ENCODE data around the gene PEX7. TPM values are rescaled to one million over a fixed set of nuclear protein-coding genes. Genes with fewer than 3 reads are reported as not detected.
A peak's percentile ranks its signal among the peaks of the same experiment; 100 is the strongest.

PEX7 gene
- polyA plus RNA-seq, 3 donors = 3.0 to 6.1 (median 3.9) TPM

GRCh38 chr6:136914947-136915346 lies 92.6 kb downstream of the PEX7 start:
- peaks cover 5 to 12% of the 10 kb centered on the region in 2 donors for H3K36me3 ChIP-seq (replicated peaks in 1 of 2; ENCODE audit: control insufficient read depth in 1 of 2, insufficient read depth in 2 of 2, low read length in 2 of 2)
- H3K9me3 ChIP-seq (replicated peaks in 1 of 2; ENCODE audit: control insufficient read depth in 1 of 2, insufficient read depth in 1 of 2, low read length in 2 of 2) = no peaks in the 10 kb centered on the region
- H3K79me2 ChIP-seq (ENCODE audit: insufficient read depth, low read length) = no peaks in the 10 kb centered on the region
- H3K27me3 ChIP-seq (ENCODE audit: control insufficient read depth in 2 of 2, insufficient read depth in 2 of 2, low read length in 2 of 2) = peaks cover 12 to 20% of the 10 kb centered on the region in 2 donors
- no peak for TF ChIP-seq CTCF (IDR thresholded peaks at IDR 0.05)
- peaks cover 2% of the 10 kb centered on the region for H3K4me1 Mint-ChIP-seq
- intact Hi-C loops (cut with micrococcal nuclease) = no loop called here
- H4K20me1 ChIP-seq (ENCODE audit: insufficient read depth, low read length) = no peaks in the 10 kb centered on the region
- DNase-seq = no peak
- H3K27ac ChIP-seq (ENCODE audit: low read depth in 1 of 2, low read length in 2 of 2) = no peak overlapping the region
- H3K9ac ChIP-seq (ENCODE audit: insufficient read depth, low read length, poor library complexity, severe bottlenecking) = no peak overlapping the region
- no peak overlapping the region for H3K4me2 ChIP-seq (replicated peaks; ENCODE audit: extremely low read depth, low read length, poor library complexity, severe bottlenecking)
- no peak overlapping the region for H3K4me3 ChIP-seq (replicated peaks in 1 of 3; ENCODE audit: low read depth in 2 of 3, low read length in 3 of 3)
- no peak overlapping the region for H3K27ac Mint-ChIP-seq
- H2AFZ ChIP-seq (ENCODE audit: insufficient read depth, low read depth, low read length, poor library complexity, severe bottlenecking) = no peak overlapping the region
- peaks cover under 1 to 1% of the 10 kb centered on the region in 2 donors for H3K4me1 ChIP-seq (ENCODE audit: control insufficient read depth in 1 of 2, insufficient read depth in 2 of 2, low read length in 2 of 2)
- peaks cover 19 to 24% (median 23%) of the 10 kb centered on the region in 3 donors for H3K27me3 Mint-ChIP-seq (ENCODE audit: low read depth in 3 of 3)
- H3K9me3 Mint-ChIP-seq = peaks cover 0 to 4% (median 0%) of the 10 kb centered on the region in 7 donors
- H3K36me3 Mint-ChIP-seq = peaks cover 24 to 33% of the 10 kb centered on the region in 2 donors
- H3K4me3 Mint-ChIP-seq = no peak overlapping the region
- WGBS (ENCODE audit: insufficient coverage) = no CpG with 5 or more reads among the region's 1 CpG

GRCh38 chr6:136918706-136919105 lies 96.3 kb downstream of the PEX7 start:
- WGBS (ENCODE audit: insufficient coverage) = 83% methylated on average over 1 of the region's 3 CpGs
- Mint-ChIP-seq H3K4me1 (peaks cover 31% of the 10 kb centered on the region), H3K4me3 (peak overlapping the region in 1 of 2 donors; percentile 54), H3K9me3 (peaks cover 0 to 14% (median 10%) of the 10 kb centered on the region in 7 donors), H3K36me3 (peaks cover 19 to 24% of the 10 kb centered on the region in 2 donors), H3K27ac (no peak overlapping the region), H3K27me3 (ENCODE audit: low read depth in 3 of 3) (peaks cover 54 to 61% (median 59%) of the 10 kb centered on the region in 3 donors)
- no peak for TF ChIP-seq CTCF (IDR thresholded peaks at IDR 0.05)
- intact Hi-C loops (cut with micrococcal nuclease) = no loop called here
- peak in 1 of 3 donors; percentile 28 for DNase-seq
- no peak overlapping the region for H3K4me2 ChIP-seq (replicated peaks; ENCODE audit: extremely low read depth, low read length, poor library complexity, severe bottlenecking)
- peaks cover 34 to 39% of the 10 kb centered on the region in 2 donors for H3K4me1 ChIP-seq (ENCODE audit: control insufficient read depth in 1 of 2, insufficient read depth in 2 of 2, low read length in 2 of 2)
- peaks cover 44 to 51% of the 10 kb centered on the region in 2 donors for H3K27me3 ChIP-seq (ENCODE audit: control insufficient read depth in 2 of 2, insufficient read depth in 2 of 2, low read length in 2 of 2)
- no peak overlapping the region for H3K9ac ChIP-seq (ENCODE audit: insufficient read depth, low read length, poor library complexity, severe bottlenecking)
- no peak overlapping the region for H2AFZ ChIP-seq (ENCODE audit: insufficient read depth, low read depth, low read length, poor library complexity, severe bottlenecking)
- H4K20me1 ChIP-seq (ENCODE audit: insufficient read depth, low read length) = no peaks in the 10 kb centered on the region
- H3K79me2 ChIP-seq (ENCODE audit: insufficient read depth, low read length) = no peaks in the 10 kb centered on the region
- peaks cover 0 to 2% of the 10 kb centered on the region in 2 donors for H3K36me3 ChIP-seq (replicated peaks in 1 of 2; ENCODE audit: control insufficient read depth in 1 of 2, insufficient read depth in 2 of 2, low read length in 2 of 2)
- H3K27ac ChIP-seq (ENCODE audit: low read depth in 1 of 2, low read length in 2 of 2) = no peak overlapping the region
- H3K9me3 ChIP-seq (replicated peaks in 1 of 2; ENCODE audit: control insufficient read depth in 1 of 2, insufficient read depth in 1 of 2, low read length in 2 of 2) = peaks cover 0 to 19% of the 10 kb centered on the region in 2 donors
- H3K4me3 ChIP-seq (replicated peaks in 1 of 3; ENCODE audit: low read depth in 2 of 3, low read length in 3 of 3) = no peak overlapping the region
